Mesodermal cell (in vitro differentiated cells): ENCODE results near the gene RHEX.
"Not testable (repeated sequence)": the region's sequence is repeated elsewhere in the genome, so short reads cannot be mapped to it uniquely, and the experiment has no call there.

ENCODE experiments used
- H3K27ac ChIP-seq: 2 replicates; pipeline ENCODE4 v1.7.0; 2013; ENCODE audit warnings: mild to moderate bottlenecking, low read depth, low read length, moderate library complexity; ENCODE audit not compliant: severe bottlenecking
- H3K36me3 ChIP-seq: 2 replicates; pipeline ENCODE4 v1.7.1; 2013; ENCODE audit warnings: mild to moderate bottlenecking, low read length, moderate library complexity; ENCODE audit not compliant: control insufficient read depth, insufficient read depth
- H3K4me1 ChIP-seq: one replicate; pipeline ENCODE4 v1.7.1; 2013; ENCODE audit warnings: mild to moderate bottlenecking, low read length; ENCODE audit not compliant: insufficient read depth, control insufficient read depth, poor library complexity, severe bottlenecking
- H3K4me3 ChIP-seq: 2 replicates; pipeline ENCODE4 v1.7.0; 2013; ENCODE audit warnings: low read length, control low read depth, mild to moderate bottlenecking; ENCODE audit not compliant: insufficient read depth, poor library complexity, severe bottlenecking; ENCODE audit errors: extremely low read depth
- H3K9me3 ChIP-seq: 2 replicates; pipeline ENCODE4 v1.7.1; 2013; ENCODE audit warnings: mild to moderate bottlenecking, low read length, moderate library complexity; ENCODE audit not compliant: control insufficient read depth
- WGBS, 2 experiments: methylation state at CpG; one replicate each; pipeline ENCODE4 v1.1.5; 2013; ENCODE audit warnings: missing lambda C conversion rate in 2 of 2; ENCODE audit not compliant: insufficient coverage in 2 of 2; 5-methylcytosine and 5-hydroxymethylcytosine counted together

Gene RHEX

DNA sequence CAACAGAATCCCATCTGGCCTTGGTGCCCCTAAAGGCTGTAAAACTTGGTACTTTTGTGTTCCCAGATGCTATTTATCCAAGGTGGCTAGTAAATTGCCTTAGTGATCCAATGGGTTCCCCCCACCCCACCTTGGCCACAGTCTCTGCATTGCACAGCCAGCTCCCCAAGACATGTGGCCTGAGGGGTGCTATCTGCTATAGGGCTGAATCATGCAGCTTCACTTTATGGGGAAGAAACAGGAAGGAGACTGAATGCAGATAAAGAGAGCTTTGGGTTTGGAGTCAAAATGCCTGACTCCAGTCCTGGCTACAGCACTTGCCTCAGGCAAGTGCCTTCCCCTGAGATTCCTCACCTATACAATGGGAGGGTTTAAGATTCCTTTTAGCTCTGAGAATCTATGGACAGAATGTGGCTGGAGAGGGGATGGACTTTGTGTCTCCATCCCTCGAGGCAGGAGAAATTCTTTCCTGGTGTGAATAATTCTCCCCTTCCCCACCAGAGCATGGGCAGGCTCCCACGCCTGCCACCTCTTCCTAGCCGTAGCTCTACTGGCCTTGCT is 6.5 kb downstream of the RHEX start:
- Histone ChIP-seq H3K36me3 (no peaks in the 10 kb centered on the region), H3K4me3 (no peak overlapping the region), H3K27ac (no peak overlapping the region), H3K4me1 (no peaks in the 10 kb centered on the region), H3K9me3 (no peaks in the 10 kb centered on the region)
- WGBS, 2 experiments, result 83 to 94% methylated on average over 2 of the region's 3 CpGs

DNA sequence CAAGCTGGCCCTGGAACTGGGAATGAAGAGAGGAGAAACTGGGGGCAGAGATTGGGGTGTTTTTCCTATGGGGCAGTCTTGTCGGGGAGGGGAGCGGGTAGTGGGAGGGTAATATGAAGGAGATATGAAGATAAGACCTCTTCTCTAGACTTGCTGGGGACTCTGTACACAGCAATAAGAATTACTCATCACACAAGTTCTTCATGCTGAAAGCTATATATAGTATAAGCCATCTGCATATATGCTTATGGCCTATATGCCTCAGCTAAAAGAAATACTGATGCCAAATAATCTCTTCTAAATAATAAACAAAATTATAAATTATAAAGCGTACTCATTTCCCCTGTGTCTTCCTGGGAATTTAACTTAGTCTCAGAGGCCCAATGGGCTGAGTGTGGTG is 7.9 kb downstream of the RHEX start:
- no peak overlapping the region for H3K27ac ChIP-seq
- 100% methylated on average over 1 of the region's 3 CpGs; no CpG with 5 or more reads in 1 of the 2 experiments for WGBS, 2 experiments

GRCh38 chr1:206062464-206062863 is 9.5 kb downstream of the RHEX start:
- Histone ChIP-seq H3K27ac (no peak overlapping the region), H3K4me3 (no peak overlapping the region), H3K36me3 (no peaks in the 10 kb centered on the region), H3K9me3 (no peaks in the 10 kb centered on the region), H3K4me1 (no peaks in the 10 kb centered on the region)
- 94 to 95% methylated on average over 4 to 6 of the region's 6 CpGs for WGBS, 2 experiments

More for the DNA sequence above, 7.9 kb downstream of the RHEX start:
- H3K4me1 ChIP-seq, result no peaks in the 10 kb centered on the region
- no peaks in the 10 kb centered on the region for H3K36me3 ChIP-seq
- H3K9me3 ChIP-seq, result no peaks in the 10 kb centered on the region
- H3K4me3 ChIP-seq, result no peak overlapping the region

- not testable (repeated sequence) for H3K9me3 ChIP-seq, H3K27ac ChIP-seq, H3K4me1 ChIP-seq, H3K4me3 ChIP-seq, H3K36me3 ChIP-seq
- WGBS, 2 experiments, result 96% methylated on average over 16 of the region's 35 CpGs; no CpG with 5 or more reads in 1 of the 2 experiments
These were observed 11.0 kb downstream of the RHEX start for GRCh38 chr1:206064001-206064400.

- not testable (repeated sequence) for H3K9me3 ChIP-seq, H3K4me1 ChIP-seq, H3K4me3 ChIP-seq, H3K27ac ChIP-seq, H3K36me3 ChIP-seq
- 99 to 100% methylated on average over 6 to 10 of the region's 25 CpGs for whole genome bisulfite sequencing, 2 experiments
These were observed 11.5 kb downstream of the RHEX start for GRCh38 chr1:206064501-206064900.

- Histone ChIP-seq H3K9me3 (no peaks in the 10 kb centered on the region), H3K4me3 (no peak overlapping the region), H3K27ac (no peak overlapping the region), H3K36me3 (no peaks in the 10 kb centered on the region), H3K4me1 (no peaks in the 10 kb centered on the region)
- WGBS, 2 experiments, result 83 to 100% methylated on average over 3 to 4 of the region's 4 CpGs
These were observed 12.7 kb downstream of the RHEX start for GRCh38 chr1:206065547-206066145.

DNA sequence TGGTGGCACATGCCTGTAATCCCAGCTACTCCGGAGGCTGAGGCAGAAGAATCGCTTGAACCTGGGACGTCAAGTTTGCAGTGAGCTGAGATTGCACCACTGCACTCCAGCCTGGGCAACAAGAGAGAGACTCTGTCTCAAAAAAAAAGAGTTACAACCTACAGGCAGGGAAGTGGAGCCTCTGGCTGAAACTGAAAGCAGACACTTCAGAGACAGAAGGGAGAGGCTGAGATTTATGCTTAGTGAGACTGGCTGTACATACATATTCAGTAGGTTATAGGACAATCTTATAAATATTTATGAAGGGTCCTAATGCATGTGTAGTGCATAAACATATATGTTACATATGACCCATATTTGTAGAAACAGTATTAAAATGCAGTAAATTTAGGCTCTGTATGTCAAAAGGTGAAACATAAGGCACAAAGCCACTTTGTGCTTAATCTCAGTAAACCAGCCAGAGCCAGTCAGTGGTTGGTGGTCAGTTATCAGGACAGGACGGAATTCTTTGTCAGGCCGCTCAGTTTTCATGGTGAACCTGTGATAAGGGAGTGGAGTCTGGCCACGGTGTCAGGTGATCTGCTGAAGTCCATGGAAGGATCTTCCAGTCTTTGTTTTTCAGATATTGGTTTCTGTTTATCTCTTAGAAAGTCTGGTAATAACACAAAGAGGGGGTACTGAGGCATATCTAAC is 13.7 kb downstream of the RHEX start:
- WGBS, 2 experiments, result 91 to 92% methylated on average over 4 of the region's 6 CpGs
- H3K36me3 ChIP-seq, result no peaks in the 10 kb centered on the region
- no peaks in the 10 kb centered on the region for H3K4me1 ChIP-seq
- H3K4me3 ChIP-seq, result no peak overlapping the region
- no peak overlapping the region for H3K27ac ChIP-seq
- no peaks in the 10 kb centered on the region for H3K9me3 ChIP-seq

- Histone ChIP-seq H3K4me3 (no peak overlapping the region), H3K4me1 (no peaks in the 10 kb centered on the region), H3K9me3 (no peaks in the 10 kb centered on the region), H3K36me3 (no peaks in the 10 kb centered on the region), H3K27ac (no peak overlapping the region)
- WGBS, 2 experiments, result 94 to 96% methylated on average over 5 of the region's 8 CpGs
These were observed 14.7 kb downstream of the RHEX start for GRCh38 chr1:206067486-206068227.

GRCh38 chr1:206068314-206068713 is 15.3 kb downstream of the RHEX start:
- 100% methylated on average over 1 of the region's 1 CpG; no CpG with 5 or more reads in 1 of the 2 experiments for whole genome bisulfite sequencing, 2 experiments
- Histone ChIP-seq H3K4me1 (no peaks in the 10 kb centered on the region), H3K27ac (no peak overlapping the region), H3K9me3 (no peaks in the 10 kb centered on the region), H3K4me3 (no peak overlapping the region), H3K36me3 (no peaks in the 10 kb centered on the region)

DNA sequence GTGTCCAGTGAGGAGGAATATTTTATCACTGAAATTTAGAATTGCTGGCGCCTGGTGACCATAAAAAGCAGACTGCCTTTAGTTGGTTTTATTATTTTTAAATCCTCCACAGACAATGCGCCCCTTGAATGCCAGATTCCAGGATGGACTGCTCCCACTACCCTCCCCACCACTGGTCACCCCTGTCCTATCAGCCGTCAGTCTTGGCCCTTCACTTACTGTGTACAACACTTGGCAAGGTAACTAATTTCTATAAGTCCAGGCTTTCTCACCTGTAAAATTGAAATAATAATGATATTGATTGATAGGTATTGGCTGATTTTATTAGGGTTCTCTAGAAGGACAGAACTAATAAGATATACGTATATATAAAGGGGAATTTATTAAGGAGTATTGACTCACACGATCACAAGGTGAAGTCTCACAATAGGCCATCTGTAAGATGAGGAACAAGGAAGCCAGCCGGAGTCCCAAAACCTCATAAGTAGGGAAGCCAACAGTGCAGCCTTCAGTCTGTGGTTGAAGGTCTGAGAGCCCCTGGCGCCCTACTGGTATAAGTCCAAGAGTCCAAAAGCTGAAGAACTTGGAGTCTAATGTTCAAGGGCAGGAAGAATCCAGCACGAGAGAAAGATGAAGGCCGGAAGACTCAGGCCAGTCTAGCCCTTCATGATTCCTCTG is 17.8 kb downstream of the RHEX start:
- Histone ChIP-seq H3K27ac (no peak overlapping the region), H3K4me1 (no peaks in the 10 kb centered on the region), H3K9me3 (no peaks in the 10 kb centered on the region), H3K4me3 (no peak overlapping the region), H3K36me3 (no peaks in the 10 kb centered on the region)
- 92 to 96% methylated on average over 6 to 8 of the region's 9 CpGs for WGBS, 2 experiments
